Erythroblast (primary cell): ENCODE measurements around the gene TMED7.

Experiments
- GATA1 ChIP-seq: IDR thresholded peaks from 2 replicates; pipeline ENCODE4 v1.6.1; 2011; ENCODE audit warnings: low read depth, mild to moderate bottlenecking, control low read depth, low read length, moderate library complexity
- POLR2A ChIP-seq: IDR thresholded peaks from 2 replicates; pipeline ENCODE4 v1.6.1; 2011; ENCODE audit warnings: mild to moderate bottlenecking, low read length

DNA sequence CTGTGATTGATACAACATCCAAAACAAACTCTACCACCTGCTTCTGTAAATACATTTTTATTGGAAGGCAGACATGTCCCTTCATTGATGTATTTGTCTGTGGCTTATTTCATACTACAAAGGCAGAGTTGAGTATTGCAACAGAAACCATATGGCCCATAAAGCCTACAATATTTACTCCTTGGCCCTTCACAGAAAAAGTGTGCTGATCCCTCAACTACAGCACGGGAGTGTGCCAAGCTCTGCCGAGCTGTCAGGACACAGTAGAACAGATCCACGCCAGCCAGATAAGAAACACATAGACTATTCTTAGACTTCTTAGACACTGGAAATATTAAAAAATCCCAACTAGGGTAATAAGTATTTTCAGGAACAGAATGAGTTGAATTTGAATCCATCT is 36.8 kb downstream of the TMED7 start:
- TF ChIP-seq POLR2A (no peak), GATA1 (no peak)
